Loucy (cell line): ENCODE results near the gene PARP12.

Source experiments
- H2AFZ ChIP-seq: fragments of 200-600 bp; sonication (generic); 2 replicates; pipeline ENCODE4 v1.6.0; 2016; ENCODE audit warnings: antibody characterized with exemption, mild to moderate bottlenecking, low read length, moderate library complexity
- H3F3A ChIP-seq: fragments of 200-600 bp; 2 replicates; pipeline ENCODE4 v1.6.0; 2016; ENCODE audit warnings: antibody characterized with exemption, low read depth, mild to moderate bottlenecking
- H3K27me3 ChIP-seq: fragments of 200-600 bp; sonication (generic); 2 replicates; pipeline ENCODE4 v1.6.1; 2014; ENCODE audit warnings: low read length, mild to moderate bottlenecking; ENCODE audit not compliant: insufficient read depth, poor library complexity, severe bottlenecking
- H3K36me3 ChIP-seq: fragments of 200-600 bp; sonication (generic); 2 replicates; pipeline ENCODE4 v1.6.1; 2016; ENCODE audit warnings: low read length; ENCODE audit not compliant: insufficient read depth
- H3K4me1 ChIP-seq: fragments of 200-600 bp; sonication (generic); 2 replicates; pipeline ENCODE4 v1.5.1; 2014; ENCODE audit warnings: low read length, mild to moderate bottlenecking; ENCODE audit not compliant: insufficient read depth, poor library complexity, severe bottlenecking
- H3K4me2 ChIP-seq: fragments of 200-600 bp; sonication (generic); 2 replicates; pipeline ENCODE4 v1.6.0; 2014; ENCODE audit warnings: antibody characterized with exemption, low read length, low read depth, mild to moderate bottlenecking; ENCODE audit not compliant: poor library complexity, severe bottlenecking
- H3K4me3 ChIP-seq: fragments of 200-600 bp; sonication (generic); 2 replicates; pipeline ENCODE4 v1.5.1; 2014; ENCODE audit warnings: low read length, mild to moderate bottlenecking, mixed read lengths; ENCODE audit not compliant: poor library complexity, severe bottlenecking
- H3K79me2 ChIP-seq: fragments of 200-600 bp; sonication (generic); 2 replicates; pipeline ENCODE4 v1.6.1; 2014; ENCODE audit warnings: low read length; ENCODE audit not compliant: insufficient read depth
- H3K9ac ChIP-seq: fragments of 200-600 bp; sonication (generic); 2 replicates; pipeline ENCODE4 v1.6.0; 2014; ENCODE audit warnings: mild to moderate bottlenecking, low read depth, low read length, moderate library complexity; ENCODE audit not compliant: poor library complexity, severe bottlenecking
- H3K9me2 ChIP-seq: fragments of 200-600 bp; sonication (generic); replicated peaks from 2 replicates; pipeline ENCODE4 v1.6.1; 2016; ENCODE audit warnings: low read depth, low read length, mixed read lengths
- H3K9me3 ChIP-seq: fragments of 200-600 bp; sonication (generic); 2 replicates; pipeline ENCODE4 v1.6.1; 2014; ENCODE audit warnings: mild to moderate bottlenecking, antibody characterized with exemption, low read length, low read depth; ENCODE audit not compliant: insufficient read depth
- H4K20me1 ChIP-seq: fragments of 200-600 bp; sonication (generic); 2 replicates; pipeline ENCODE4 v1.6.0; 2014; ENCODE audit warnings: antibody characterized with exemption, low read length, mild to moderate bottlenecking; ENCODE audit not compliant: insufficient read depth, poor library complexity, severe bottlenecking
- CTCF ChIP-seq: fragments of 200-600 bp; sonication (generic); conservative IDR thresholded peaks from 2 replicates; pipeline ENCODE4 v1.5.1; 2014; ENCODE audit warnings: mild to moderate bottlenecking, antibody characterized with exemption, low read length
- EZH2phosphoT487 ChIP-seq: fragments of 200-600 bp; IDR thresholded peaks from 2 replicates; pipeline ENCODE4 v1.6.1; 2018; ENCODE audit warnings: antibody characterized with exemption, mild to moderate bottlenecking, moderate library complexity, borderline replicate concordance

Gene PARP12

DNA sequence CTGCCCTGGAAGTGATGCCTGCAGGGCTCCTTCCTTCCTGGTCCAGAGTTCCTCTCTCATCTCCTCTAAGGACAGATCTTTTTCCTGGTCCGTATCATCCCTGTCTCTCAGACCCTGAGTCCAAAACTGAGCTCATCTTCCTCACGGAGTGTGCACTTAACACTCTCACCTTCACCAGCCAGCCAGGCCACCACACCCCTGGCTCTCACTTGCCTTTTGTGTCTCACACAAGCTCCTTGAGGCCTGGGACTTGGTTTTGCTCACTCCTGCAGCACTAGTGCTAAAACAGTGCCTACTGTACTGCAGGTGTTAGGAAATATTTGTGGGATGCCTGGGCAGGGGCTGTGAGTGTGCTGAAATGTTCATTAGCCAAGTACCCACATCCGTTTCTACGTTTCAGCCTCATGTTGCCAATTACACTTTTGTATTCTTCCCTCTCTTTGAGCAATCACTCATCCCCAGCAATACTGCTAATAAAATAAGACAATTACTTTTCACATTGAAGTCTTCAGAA, 21.4 kb upstream of the PARP12 start:
- Histone ChIP-seq H4K20me1 (no peaks in the 10 kb centered on the region), H3K4me2 (peak overlapping the region; percentile 30), H3K4me1 (peaks cover 36% of the 10 kb centered on the region)

GRCh38 chr7:140082770-140083169, 20.0 kb upstream of the PARP12 start:
- no peaks in the 10 kb centered on the region for H4K20me1 ChIP-seq
- H3K27me3 ChIP-seq, result no peaks in the 10 kb centered on the region
- no peaks in the 10 kb centered on the region for H3K9me2 ChIP-seq
- H3K4me1 ChIP-seq, result peaks cover 36% of the 10 kb centered on the region
- TF ChIP-seq CTCF (no peak), EZH2phosphoT487 (no peak)
- H3K36me3 ChIP-seq, result no peaks in the 10 kb centered on the region
- H3K4me2 ChIP-seq, result peak overlapping the region; percentile 1
- no peaks in the 10 kb centered on the region for H3K79me2 ChIP-seq
- H3K9ac ChIP-seq, result no peak overlapping the region
- H2AFZ ChIP-seq, result no peak overlapping the region
- H3K4me3 ChIP-seq, result no peak overlapping the region
- H3K9me3 ChIP-seq, result no peaks in the 10 kb centered on the region
- H3F3A ChIP-seq, result no peaks in the 10 kb centered on the region; the same call in 1 of the 2 replicates

More for the DNA sequence above, 21.4 kb upstream of the PARP12 start:
- no peak for TF ChIP-seq EZH2phosphoT487
- no peak for TF ChIP-seq CTCF
- Histone ChIP-seq H3K36me3 (no peaks in the 10 kb centered on the region), H3K9me3 (no peaks in the 10 kb centered on the region), H3K27me3 (no peaks in the 10 kb centered on the region), H3K79me2 (no peaks in the 10 kb centered on the region), H3F3A (no peaks in the 10 kb centered on the region; the same call in 1 of the 2 replicates), H2AFZ (no peak overlapping the region), H3K4me3 (no peak overlapping the region), H3K9me2 (no peaks in the 10 kb centered on the region), H3K9ac (no peak overlapping the region)

DNA sequence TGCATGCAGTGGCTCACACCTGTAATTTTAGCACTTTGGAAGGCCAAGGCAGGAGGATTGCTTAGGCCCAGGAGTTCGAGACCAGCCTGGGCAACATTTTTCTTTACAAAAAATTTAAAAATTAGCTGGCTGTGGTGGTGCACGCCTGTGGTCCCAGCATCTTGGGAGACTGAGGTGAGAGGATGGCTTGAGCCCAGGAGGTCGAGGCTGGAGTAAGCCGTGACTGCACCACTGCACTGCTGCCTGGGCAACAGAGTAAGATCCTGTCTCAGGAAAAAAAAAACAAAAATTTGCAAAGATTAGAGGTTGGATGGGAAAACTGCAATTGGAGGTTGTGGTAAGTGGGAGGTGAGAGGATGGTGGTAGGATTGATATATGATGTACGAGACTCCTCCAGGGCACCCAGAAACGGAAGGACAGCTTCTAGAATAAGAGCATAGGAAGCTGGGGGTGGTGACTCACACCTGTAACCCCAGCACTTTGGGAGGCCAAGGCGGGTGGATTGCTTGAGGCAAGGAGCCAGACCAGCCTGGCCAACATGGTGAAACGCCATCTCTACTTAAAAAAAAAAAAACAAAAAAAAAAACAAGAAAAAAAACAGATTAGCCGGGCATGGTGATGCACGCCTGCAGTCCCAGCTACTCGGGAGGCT, 19.1 kb upstream of the PARP12 start:
- TF ChIP-seq CTCF (no peak), EZH2phosphoT487 (no peak)
- no peaks in the 10 kb centered on the region for H3K27me3 ChIP-seq
- H2AFZ ChIP-seq, result no peak overlapping the region
- H3K36me3 ChIP-seq, result no peaks in the 10 kb centered on the region
- H4K20me1 ChIP-seq, result no peaks in the 10 kb centered on the region
- H3K4me1 ChIP-seq, result peaks cover 36% of the 10 kb centered on the region
- no peak overlapping the region for H3K4me3 ChIP-seq
- no peak overlapping the region for H3K4me2 ChIP-seq
- no peaks in the 10 kb centered on the region for H3K9me3 ChIP-seq
- H3K9ac ChIP-seq, result no peak overlapping the region
- H3F3A ChIP-seq, result no peaks in the 10 kb centered on the region; the same call in 1 of the 2 replicates
- no peaks in the 10 kb centered on the region for H3K79me2 ChIP-seq
- H3K9me2 ChIP-seq, result no peaks in the 10 kb centered on the region
